IMR-90 (cell line): Measurements from ENCODE around the gene RAB34. TPM values are rescaled to one million over a fixed set of nuclear protein-coding genes. Genes with fewer than 3 reads are reported as not detected.
A peak's percentile ranks its signal among the peaks of the same experiment; 100 is the strongest.

ENCODE experiments used
- ATAC-seq: fragments of 200-7000 bp; cut with Tn5 transposase; 2 replicates; pipeline ENCODE4 v1.9.1; 2020; ENCODE audit warnings: low read depth, mild to moderate bottlenecking, moderate library complexity
- BruUV-seq: library from RNA; stranded (reverse); fragments of 400-500 nt; replicated peaks from 2 replicates; lab custom pipeline; 2021; lab: Mats Ljungman, UMichigan
- CTCF ChIA-PET: fragments of 300-600 bp; formaldehyde crosslinking; extraction: SDS; loops from one replicate; lab custom pipeline; 2021; ENCODE audit warnings: antibody characterized with exemption; lab: Yijun Ruan, JAX
- POLR2A ChIA-PET: fragments of 300-600 bp; sonication (Branson Sonifier 250); formaldehyde crosslinking; loops from one replicate; lab custom pipeline; 2022; ENCODE audit warnings: antibody characterized with exemption; ENCODE audit not compliant: unreplicated experiment; lab: Charles Lee
- DNase-seq: peaks from one replicate; pipeline ENCODE4 v3.0.0; 2013
- H2AFZ ChIP-seq: replicated peaks from 2 replicates; pipeline ENCODE3; 2013; ENCODE audit warnings: low read length, mild to moderate bottlenecking; ENCODE audit not compliant: poor library complexity
- H2AK5ac ChIP-seq: 2 replicates; pipeline ENCODE4 v1.6.1; 2013; ENCODE audit warnings: low read depth, low read length, inconsistent platforms
- H2AK9ac ChIP-seq: replicated peaks from 2 replicates; pipeline ENCODE3; 2013; ENCODE audit warnings: mild to moderate bottlenecking, low read depth, low read length, moderate library complexity; ENCODE audit not compliant: poor library complexity
- H2BK120ac ChIP-seq: 2 replicates; pipeline ENCODE4 v1.6.1; 2013; ENCODE audit warnings: low read depth, low read length, inconsistent platforms
- H2BK15ac ChIP-seq: 3 replicates; pipeline ENCODE4 v1.6.1; 2013; ENCODE audit warnings: low read depth, low read length, inconsistent platforms
- H2BK20ac ChIP-seq: 2 replicates; pipeline ENCODE4 v1.6.1; 2013; ENCODE audit warnings: low read depth, mild to moderate bottlenecking, inconsistent platforms, low read length, moderate library complexity
- H2BK5ac ChIP-seq: 2 replicates; pipeline ENCODE4 v1.6.1; 2013; ENCODE audit warnings: mild to moderate bottlenecking, low read depth, low read length, inconsistent platforms; ENCODE audit not compliant: poor library complexity, severe bottlenecking
- H3K14ac ChIP-seq: replicated peaks from 2 replicates; pipeline ENCODE4 v1.6.1; 2013; ENCODE audit warnings: low read depth, low read length, inconsistent platforms
- H3K18ac ChIP-seq: 2 replicates; pipeline ENCODE4 v1.6.1; 2013; ENCODE audit warnings: low read depth, low read length, control low read depth
- H3K23ac ChIP-seq: 2 replicates; pipeline ENCODE4 v1.6.1; 2013; ENCODE audit warnings: low read depth, low read length, inconsistent platforms
- H3K27ac ChIP-seq: 2 replicates; pipeline ENCODE4 v1.5.1; 2013; ENCODE audit warnings: mild to moderate bottlenecking, control low read depth, low read length; ENCODE audit not compliant: insufficient read depth
- H3K27me3 ChIP-seq: 2 replicates; pipeline ENCODE4 v1.6.1; 2013; ENCODE audit warnings: low read length; ENCODE audit not compliant: control insufficient read depth, insufficient read depth
- H3K36me3 ChIP-seq: 2 replicates; pipeline ENCODE4 v1.6.1; 2013; ENCODE audit warnings: low read length, mixed read lengths; ENCODE audit not compliant: control insufficient read depth, insufficient read depth
- H3K4ac ChIP-seq: 2 replicates; pipeline ENCODE4 v1.6.1; 2013; ENCODE audit warnings: low read depth, low read length, inconsistent platforms
- H3K4me1 ChIP-seq: 2 replicates; pipeline ENCODE4 v1.6.1; 2013; ENCODE audit warnings: low read length, mixed read lengths; ENCODE audit not compliant: control insufficient read depth, insufficient read depth
- H3K4me2 ChIP-seq: 2 replicates; pipeline ENCODE4 v1.6.1; 2013; ENCODE audit warnings: low read depth, mild to moderate bottlenecking, control low read depth, low read length, moderate library complexity
- H3K4me3 ChIP-seq: 2 replicates; pipeline ENCODE4 v1.5.1; 2013; ENCODE audit warnings: low read depth, mild to moderate bottlenecking, control low read depth, low read length, moderate library complexity; ENCODE audit not compliant: insufficient read depth
- H3K56ac ChIP-seq: 2 replicates; pipeline ENCODE4 v1.6.1; 2013; ENCODE audit warnings: low read length, inconsistent platforms; ENCODE audit not compliant: insufficient read depth; ENCODE audit errors: extremely low read depth
- H3K79me1 ChIP-seq, 2 experiments: 2 replicates each; pipeline ENCODE4 v1.6.1; 2013; ENCODE audit warnings: low read length in 2 of 2, inconsistent platforms in 1 of 2, low read depth in 1 of 2
- H3K9ac ChIP-seq: 2 replicates; pipeline ENCODE4 v1.6.1; 2013; ENCODE audit warnings: low read depth, low read length, control low read depth
- H3K9me1 ChIP-seq: 2 replicates; pipeline ENCODE4 v1.6.1; 2013; ENCODE audit warnings: low read length, inconsistent platforms; ENCODE audit not compliant: insufficient read depth
- H3K9me3 ChIP-seq: 2 replicates; pipeline ENCODE4 v1.6.1; 2013; ENCODE audit warnings: low read length; ENCODE audit not compliant: control insufficient read depth, insufficient read depth
- H4K20me1 ChIP-seq: 2 replicates; pipeline ENCODE4 v1.6.1; 2013; ENCODE audit warnings: low read length, inconsistent platforms; ENCODE audit not compliant: insufficient read depth
- H4K5ac ChIP-seq: 2 replicates; pipeline ENCODE4 v1.6.1; 2013; ENCODE audit warnings: mild to moderate bottlenecking, low read depth, low read length, control low read depth
- H4K8ac ChIP-seq, 2 experiments: 2 replicates each; pipeline ENCODE4 v1.6.1; 2013; ENCODE audit warnings: low read depth in 2 of 2, low read length in 2 of 2, control low read depth in 1 of 2, inconsistent platforms in 1 of 2
- H4K91ac ChIP-seq: 2 replicates; pipeline ENCODE4 v1.6.1; 2013; ENCODE audit warnings: low read depth, low read length, inconsistent platforms; ENCODE audit not compliant: insufficient read depth
- BHLHE40 ChIP-seq: fragments of 150-350 bp; IDR thresholded peaks from 2 replicates; pipeline ENCODE4 v1.6.1; 2016; ENCODE audit warnings: mild to moderate bottlenecking, low read depth, low read length
- CEBPB ChIP-seq: IDR thresholded peaks from 2 replicates; pipeline ENCODE4 v1.6.1; 2012; ENCODE audit warnings: low read depth, low read length, improper control_type of control experiment
- CHD1 ChIP-seq: IDR thresholded peaks from 2 replicates; pipeline ENCODE4 v1.6.1; 2012; ENCODE audit warnings: low read depth, low read length, improper control_type of control experiment
- CTCF ChIP-seq: conservative IDR thresholded peaks from 2 replicates; pipeline ENCODE4 v1.5.1; 2012; ENCODE audit warnings: mild to moderate bottlenecking, low read depth, low read length, improper control_type of control experiment
- RFX5 ChIP-seq: IDR thresholded peaks from 2 replicates; pipeline ENCODE4 v1.8.0; 2012; ENCODE audit warnings: low read depth, mild to moderate bottlenecking, low read length, moderate library complexity
- WGBS, 2 experiments: methylation state at CpG; one replicate each; pipeline versions ENCODE4 v1.1.5 to v1.1.7; 2013; ENCODE audit warnings: missing lambda C conversion rate in 2 of 2; ENCODE audit not compliant: insufficient read length in 1 of 2; ENCODE audit errors: extremely low coverage in 2 of 2; 5-methylcytosine and 5-hydroxymethylcytosine counted together
- dilution Hi-C: fragments of 300-500 bp; cut with HindIII; formaldehyde crosslinking; loops from one replicate; pipeline ENCODE4 v1.14.3; 2018; ENCODE audit warnings: low sequenced_read_pairs; ENCODE audit not compliant: unreplicated experiment
- in situ Hi-C: fragments of 300-500 bp; cut with MboI; formaldehyde crosslinking; loops from 3 replicates; pipeline ENCODE4 v1.14.3; 2019; ENCODE audit warnings: low sequenced_read_pairs, inconsistent platforms, mixed read lengths
- intact Hi-C: fragments of 100-400 bp; cut with micrococcal nuclease; formaldehyde crosslinking; loops from 2 replicates; pipeline ENCODE4 v1.10.0; 2022
- polyA plus RNA-seq, 3 experiments: library from polyadenylated mRNA; depleted of rRNA; stranded (reverse); fragments of >200 nt; gene quantifications; 2 replicates each; pipeline ENCODE4 v1.2.3, GENCODE V29; 2012; ENCODE audit warnings: low replicate concordance in 1 of 3
- total RNA-seq: library from RNA; depleted of rRNA; stranded (reverse); fragments of >200 nt; gene quantifications from 2 replicates; pipeline ENCODE4 v1.2.3, GENCODE V29; 2012

RAB34 gene
- total and polyA plus RNA-seq, 2 of the 4 experiments (the other 2 are of a cell fraction), result 351 to 387 TPM

GRCh38 chr17:28763137-28763799 lies 45.6 kb upstream of the RAB34 start:
- ChIA-PET CTCF (interaction anchor here (0.6 to 2.7 kb wide), 18 partner anchors 9 to 187 kb away, joined by 3 to 22 read pairs (median 5); partner anchors contain the start of genes DHRS13, FAM222B, FLOT2 and TLCD1), POLR2A (interaction anchor here (0.6 to 1.0 kb wide), 2 partner anchors 79 to 144 kb away, joined by 3 read pairs; no protein-coding TSS in a partner anchor)
- no peak overlapping the region for H4K8ac ChIP-seq
- no peak overlapping the region for H2BK20ac ChIP-seq
- H4K91ac ChIP-seq, result no peak overlapping the region
- H4K5ac ChIP-seq, result no peak overlapping the region
- H4K20me1 ChIP-seq, result peaks cover 32% of the 10 kb centered on the region; the same call in 1 of the 2 replicates
- no peak for ATAC-seq
- H3K9me1 ChIP-seq, result no peaks in the 10 kb centered on the region
- H3K36me3 ChIP-seq, result peaks cover 31% of the 10 kb centered on the region
- peaks cover 4% of the 10 kb centered on the region; the same call in 1 of the 2 replicates for H3K4me1 ChIP-seq
- no peak overlapping the region for H3K4me2 ChIP-seq
- no peak overlapping the region for H3K4me3 ChIP-seq
- TF ChIP-seq CHD1 (no peak), RFX5 (no peak), BHLHE40 (no peak), CTCF (no peak), CEBPB (no peak)
- intact Hi-C loops, result loop anchor here (1.0 to 10.0 kb wide), 4 partner anchors 52 to 134 kb away; partner anchors contain the start of genes ERAL1 and FLOT2
- H3K9me3 ChIP-seq, result no peaks in the 10 kb centered on the region
- no peak overlapping the region for H3K4ac ChIP-seq
- BruUV-seq, result no TSS peak
- H3K23ac ChIP-seq, result no peak overlapping the region
- H2AK5ac ChIP-seq, result peak overlapping the region; percentile 51; the same call in 1 of the 2 replicates
- H2BK15ac ChIP-seq, result no peak overlapping the region
- WGBS, 2 experiments, result no CpG with 5 or more reads among the region's 1 CpG
- DNase-seq, result no peak
- H2BK120ac ChIP-seq, result no peak overlapping the region
- no peak overlapping the region for H3K9ac ChIP-seq
- H3K27ac ChIP-seq, result no peak overlapping the region
- no peak overlapping the region for H2BK5ac ChIP-seq
- dilution Hi-C loops, result no loop called here
- H2AK9ac ChIP-seq, result no peak overlapping the region
- in situ Hi-C loops, result no loop called here
- H3K18ac ChIP-seq, result no peak overlapping the region
- H2AFZ ChIP-seq, result no peak overlapping the region
- no peaks in the 10 kb centered on the region for H3K27me3 ChIP-seq
- no peak overlapping the region for H3K56ac ChIP-seq
- H3K14ac ChIP-seq, result no peak overlapping the region
- peaks cover 12 to 41% of the 10 kb centered on the region in 2 experiments for H3K79me1 ChIP-seq
